ENCODE data around the gene CRK.

The CRK gene

GRCh38 chr17:1474402-1475189 lies 18.6 kb upstream of the CRK start:
- H3K36me3 Mint-ChIP-seq, result peaks cover 2% of the 10 kb centered on the region
- H3K27me3 Mint-ChIP-seq, result no peaks in the 10 kb centered on the region
- no peaks in the 10 kb centered on the region for H3K9me3 Mint-ChIP-seq
- peaks cover 17% of the 10 kb centered on the region for H3K4me1 Mint-ChIP-seq
- no peak overlapping the region for H3K27ac Mint-ChIP-seq
- H3K4me3 Mint-ChIP-seq, result no peak overlapping the region

GRCh38 chr17:1473841-1474240 lies 17.8 kb upstream of the CRK start:
- Mint-ChIP-seq H3K27me3 (no peaks in the 10 kb centered on the region), H3K27ac (no peak overlapping the region), H3K4me3 (no peak overlapping the region), H3K4me1 (peaks cover 17% of the 10 kb centered on the region), H3K36me3 (peaks cover 7% of the 10 kb centered on the region), H3K9me3 (no peaks in the 10 kb centered on the region)

GRCh38 chr17:1473170-1473569 lies 17.1 kb upstream of the CRK start:
- Mint-ChIP-seq H3K9me3 (no peaks in the 10 kb centered on the region), H3K4me1 (peaks cover 17% of the 10 kb centered on the region), H3K27me3 (no peaks in the 10 kb centered on the region), H3K27ac (no peak overlapping the region), H3K36me3 (peaks cover 11% of the 10 kb centered on the region), H3K4me3 (peak overlapping the region; percentile 12)

- no peaks in the 10 kb centered on the region for H3K27me3 Mint-ChIP-seq
- H3K9me3 Mint-ChIP-seq, result no peaks in the 10 kb centered on the region
- no peak overlapping the region for H3K4me3 Mint-ChIP-seq
- H3K36me3 Mint-ChIP-seq, result peaks cover 9% of the 10 kb centered on the region
- no peak overlapping the region for H3K27ac Mint-ChIP-seq
- H3K4me1 Mint-ChIP-seq, result peaks cover 17% of the 10 kb centered on the region
These were observed 16.1 kb upstream of the CRK start for GRCh38 chr17:1471911-1472821.

- Mint-ChIP-seq H3K36me3 (peaks cover 9% of the 10 kb centered on the region), H3K4me3 (no peak overlapping the region), H3K4me1 (peaks cover 17% of the 10 kb centered on the region), H3K9me3 (no peaks in the 10 kb centered on the region), H3K27me3 (no peaks in the 10 kb centered on the region), H3K27ac (no peak overlapping the region)
These were observed 15.5 kb upstream of the CRK start for GRCh38 chr17:1471490-1471889.

GRCh38 chr17:1470755-1471462 lies 14.9 kb upstream of the CRK start:
- peaks cover 17% of the 10 kb centered on the region for H3K4me1 Mint-ChIP-seq
- no peaks in the 10 kb centered on the region for H3K27me3 Mint-ChIP-seq
- no peak overlapping the region for H3K27ac Mint-ChIP-seq
- peaks cover 9% of the 10 kb centered on the region for H3K36me3 Mint-ChIP-seq
- no peak overlapping the region for H3K4me3 Mint-ChIP-seq
- no peaks in the 10 kb centered on the region for H3K9me3 Mint-ChIP-seq

- H3K4me1 Mint-ChIP-seq, result peaks cover 17% of the 10 kb centered on the region
- no peaks in the 10 kb centered on the region for H3K27me3 Mint-ChIP-seq
- H3K27ac Mint-ChIP-seq, result no peak overlapping the region
- H3K9me3 Mint-ChIP-seq, result no peaks in the 10 kb centered on the region
- H3K4me3 Mint-ChIP-seq, result no peak overlapping the region
- H3K36me3 Mint-ChIP-seq, result peaks cover 9% of the 10 kb centered on the region
These were observed 14.2 kb upstream of the CRK start for GRCh38 chr17:1470071-1470754.

- Mint-ChIP-seq H3K9me3 (no peaks in the 10 kb centered on the region), H3K36me3 (peaks cover 9% of the 10 kb centered on the region), H3K4me1 (peaks cover 17% of the 10 kb centered on the region), H3K4me3 (no peak overlapping the region), H3K27ac (no peak overlapping the region), H3K27me3 (peaks cover 1% of the 10 kb centered on the region)
These were observed 13.3 kb upstream of the CRK start for GRCh38 chr17:1469231-1469852.

GRCh38 chr17:1467898-1468492 lies 12.0 kb upstream of the CRK start:
- Mint-ChIP-seq H3K4me1 (peaks cover 14% of the 10 kb centered on the region), H3K27me3 (peaks cover 1% of the 10 kb centered on the region), H3K36me3 (peaks cover 9% of the 10 kb centered on the region), H3K27ac (no peak overlapping the region), H3K9me3 (no peaks in the 10 kb centered on the region), H3K4me3 (no peak overlapping the region)

GRCh38 chr17:1467258-1467657 lies 11.2 kb upstream of the CRK start:
- Mint-ChIP-seq H3K4me3 (no peak overlapping the region), H3K27ac (no peak overlapping the region), H3K36me3 (peaks cover 9% of the 10 kb centered on the region), H3K4me1 (peaks cover 15% of the 10 kb centered on the region), H3K27me3 (peaks cover 1% of the 10 kb centered on the region), H3K9me3 (no peaks in the 10 kb centered on the region)

GRCh38 chr17:1464186-1464585 lies 8.2 kb upstream of the CRK start:
- Mint-ChIP-seq H3K4me3 (no peak overlapping the region), H3K27ac (peak overlapping the region; percentile 85), H3K4me1 (peaks cover 36% of the 10 kb centered on the region), H3K36me3 (peaks cover 7% of the 10 kb centered on the region), H3K27me3 (peaks cover 1% of the 10 kb centered on the region), H3K9me3 (no peaks in the 10 kb centered on the region)

- H3K9me3 Mint-ChIP-seq, result no peaks in the 10 kb centered on the region
- H3K27ac Mint-ChIP-seq, result peak overlapping the region; percentile 41
- no peaks in the 10 kb centered on the region for H3K36me3 Mint-ChIP-seq
- peak overlapping the region; percentile 75 for H3K4me3 Mint-ChIP-seq
- H3K27me3 Mint-ChIP-seq, result peaks cover 1% of the 10 kb centered on the region
- H3K4me1 Mint-ChIP-seq, result peaks cover 36% of the 10 kb centered on the region
These were observed 6.4 kb upstream of the CRK start for GRCh38 chr17:1462164-1463112.

- Mint-ChIP-seq H3K27me3 (peaks cover 1% of the 10 kb centered on the region), H3K4me1 (peaks cover 42% of the 10 kb centered on the region), H3K4me3 (no peak overlapping the region), H3K9me3 (no peaks in the 10 kb centered on the region), H3K27ac (peak overlapping the region; percentile 53), H3K36me3 (no peaks in the 10 kb centered on the region)
These were observed 5.3 kb upstream of the CRK start for GRCh38 chr17:1461198-1461944.
